T-helper 1 cell treated with Interleukin-12 subunit alpha and Interleukin-12 subunit beta and Interleukin-4 antibody, amounts not matched to agents 30 μg/mL and 1 μg/mL, for 36 hours (primary cell): ENCODE results near the gene PRDX6.
"Not testable (repeated sequence)": the region's sequence is repeated elsewhere in the genome, so short reads cannot be mapped to it uniquely, and the experiment has no call there.

ENCODE experiments used
- H3K27ac Mint-ChIP-seq: one replicate; pipeline ENCODE4 v1.8.0; 2021; ENCODE audit warnings: mild to moderate bottlenecking, mixed read lengths
- H3K27me3 Mint-ChIP-seq: one replicate; pipeline ENCODE4 v1.8.0; 2021; ENCODE audit warnings: low read depth, mixed read lengths
- H3K36me3 Mint-ChIP-seq: one replicate; pipeline ENCODE4 v1.8.0; 2021; ENCODE audit warnings: low read depth, mixed read lengths
- H3K4me1 Mint-ChIP-seq: one replicate; pipeline ENCODE4 v1.8.0; 2021; ENCODE audit warnings: low read depth, mixed read lengths
- H3K4me3 Mint-ChIP-seq: one replicate; pipeline ENCODE4 v1.8.0; 2021; ENCODE audit warnings: mild to moderate bottlenecking, moderate library complexity, mixed read lengths
- H3K9me3 Mint-ChIP-seq: one replicate; pipeline ENCODE4 v1.8.0; 2021; ENCODE audit warnings: mixed read lengths

The PRDX6 gene

GRCh38 chr1:173499729-173500128, 22.6 kb downstream of the PRDX6 start:
- Mint-ChIP-seq H3K27me3 (peaks cover 2% of the 10 kb centered on the region), H3K4me1 (no peaks in the 10 kb centered on the region), H3K9me3 (peaks cover 11% of the 10 kb centered on the region), H3K36me3 (no peaks in the 10 kb centered on the region), H3K4me3 (no peak overlapping the region), H3K27ac (no peak overlapping the region)

GRCh38 chr1:173502104-173502503, 25.0 kb downstream of the PRDX6 start:
- Mint-ChIP-seq H3K4me1 (no peaks in the 10 kb centered on the region), H3K9me3 (peaks cover 2% of the 10 kb centered on the region), H3K27ac (no peak overlapping the region), H3K36me3 (no peaks in the 10 kb centered on the region), H3K4me3 (no peak overlapping the region), H3K27me3 (peaks cover 6% of the 10 kb centered on the region)

GRCh38 chr1:173503391-173503790, 26.3 kb downstream of the PRDX6 start:
- H3K27me3 Mint-ChIP-seq: peaks cover 6% of the 10 kb centered on the region

DNA sequence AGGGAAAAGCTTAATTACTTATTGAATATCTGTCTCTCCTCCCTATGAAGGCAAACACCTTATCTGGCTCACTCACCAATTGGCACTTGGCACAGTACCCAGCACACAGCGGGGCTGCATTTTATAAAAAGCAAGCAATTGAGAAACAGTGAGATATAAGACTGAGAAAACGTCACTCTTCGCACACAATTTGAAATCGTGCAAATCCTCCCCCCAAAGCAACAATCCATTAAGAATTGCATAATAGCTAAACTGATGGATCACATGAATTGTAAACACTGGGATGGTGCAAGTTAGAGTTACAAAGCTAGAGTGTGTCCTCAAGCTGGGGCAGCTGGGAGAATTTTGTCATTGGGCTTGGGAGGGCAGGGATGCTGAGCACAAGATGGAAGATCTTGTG, 27.1 kb downstream of the PRDX6 start:
- Mint-ChIP-seq H3K9me3 (no peaks in the 10 kb centered on the region), H3K4me1 (no peaks in the 10 kb centered on the region), H3K27ac (no peak overlapping the region), H3K4me3 (no peak overlapping the region), H3K36me3 (no peaks in the 10 kb centered on the region), H3K27me3 (peaks cover 6% of the 10 kb centered on the region)

More at GRCh38 chr1:173503391-173503790, 26.3 kb downstream of the PRDX6 start:
- Mint-ChIP-seq H3K27ac (no peak overlapping the region), H3K4me1 (no peaks in the 10 kb centered on the region), H3K4me3 (no peak overlapping the region), H3K36me3 (no peaks in the 10 kb centered on the region), H3K9me3 (no peaks in the 10 kb centered on the region)

- H3K4me1 Mint-ChIP-seq: no peaks in the 10 kb centered on the region
- no peaks in the 10 kb centered on the region for H3K9me3 Mint-ChIP-seq
- no peak overlapping the region for H3K27ac Mint-ChIP-seq
These were observed 28.3 kb downstream of the PRDX6 start for GRCh38 chr1:173505391-173505790.

GRCh38 chr1:173506437-173506836, 29.3 kb downstream of the PRDX6 start:
- H3K4me1 Mint-ChIP-seq: no peaks in the 10 kb centered on the region
- no peak overlapping the region for H3K27ac Mint-ChIP-seq
- no peak overlapping the region for H3K4me3 Mint-ChIP-seq

More at GRCh38 chr1:173505391-173505790, 28.3 kb downstream of the PRDX6 start:
- peaks cover 6% of the 10 kb centered on the region for H3K27me3 Mint-ChIP-seq
- no peak overlapping the region for H3K4me3 Mint-ChIP-seq
- H3K36me3 Mint-ChIP-seq: no peaks in the 10 kb centered on the region

GRCh38 chr1:173507205-173507846, 30.2 kb downstream of the PRDX6 start:
- Mint-ChIP-seq H3K27me3 (peaks cover 6% of the 10 kb centered on the region), H3K9me3 (no peaks in the 10 kb centered on the region), H3K4me1 (no peaks in the 10 kb centered on the region), H3K27ac (no peak overlapping the region), H3K4me3 (no peak overlapping the region), H3K36me3 (no peaks in the 10 kb centered on the region)

More at GRCh38 chr1:173506437-173506836, 29.3 kb downstream of the PRDX6 start:
- Mint-ChIP-seq H3K36me3 (no peaks in the 10 kb centered on the region), H3K27me3 (peaks cover 6% of the 10 kb centered on the region), H3K9me3 (no peaks in the 10 kb centered on the region)

GRCh38 chr1:173507847-173508209, 30.7 kb downstream of the PRDX6 start:
- no peak overlapping the region for H3K27ac Mint-ChIP-seq
- no peaks in the 10 kb centered on the region for H3K9me3 Mint-ChIP-seq
- no peaks in the 10 kb centered on the region for H3K4me1 Mint-ChIP-seq
- no peak overlapping the region for H3K4me3 Mint-ChIP-seq
- no peaks in the 10 kb centered on the region for H3K36me3 Mint-ChIP-seq
- H3K27me3 Mint-ChIP-seq: peaks cover 6% of the 10 kb centered on the region

DNA sequence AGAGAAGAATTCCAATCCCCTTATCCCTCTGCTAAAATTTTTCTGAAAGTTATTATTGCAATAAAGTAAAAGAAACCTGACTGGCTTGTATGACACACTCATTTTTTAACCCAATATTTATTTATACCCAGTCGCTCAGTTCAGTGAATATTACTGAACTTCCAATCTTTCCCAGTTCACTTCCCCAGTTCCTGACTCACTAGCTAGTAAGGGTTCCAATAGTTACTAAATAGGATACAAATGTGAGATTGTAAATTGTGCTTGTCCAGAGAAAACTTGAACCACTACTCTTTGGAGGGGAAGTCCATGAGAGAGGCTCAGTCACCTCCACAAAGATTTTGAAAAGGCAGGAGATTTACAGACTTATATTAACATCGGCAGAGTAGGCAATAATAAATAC, 31.4 kb downstream of the PRDX6 start:
- H3K9me3 Mint-ChIP-seq: peaks cover 5% of the 10 kb centered on the region
- no peak overlapping the region for H3K4me3 Mint-ChIP-seq
- no peak overlapping the region for H3K27ac Mint-ChIP-seq
- H3K4me1 Mint-ChIP-seq: no peaks in the 10 kb centered on the region
- H3K27me3 Mint-ChIP-seq: peaks cover 6% of the 10 kb centered on the region
- H3K36me3 Mint-ChIP-seq: peaks cover 1% of the 10 kb centered on the region

DNA sequence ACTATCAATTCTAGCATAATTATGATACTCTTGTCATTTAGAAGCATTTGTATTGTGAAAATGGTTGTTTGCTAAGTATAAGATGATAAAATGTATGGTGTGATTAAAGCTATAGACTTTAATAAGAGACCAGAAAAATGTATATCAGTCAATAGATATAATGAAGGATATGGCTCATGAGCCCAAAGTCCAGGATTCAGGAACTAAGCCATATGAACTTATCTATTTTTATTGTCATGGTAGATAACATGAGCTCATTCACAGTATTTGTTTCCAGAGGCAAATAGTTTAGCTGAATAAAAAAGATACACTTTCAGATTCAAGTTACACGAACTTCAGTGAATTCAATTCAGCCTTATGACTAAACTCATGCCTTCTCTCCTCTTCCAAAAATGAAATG, 32.7 kb downstream of the PRDX6 start:
- H3K4me3 Mint-ChIP-seq: no peak overlapping the region
- H3K27me3 Mint-ChIP-seq: peaks cover 12% of the 10 kb centered on the region
- peaks cover 10% of the 10 kb centered on the region for H3K9me3 Mint-ChIP-seq
- H3K27ac Mint-ChIP-seq: no peak overlapping the region
- peaks cover 3% of the 10 kb centered on the region for H3K36me3 Mint-ChIP-seq
- H3K4me1 Mint-ChIP-seq: no peaks in the 10 kb centered on the region

GRCh38 chr1:173514503-173514902, 37.4 kb downstream of the PRDX6 start:
- not testable (repeated sequence) for H3K27ac Mint-ChIP-seq, H3K4me3 Mint-ChIP-seq, H3K36me3 Mint-ChIP-seq, H3K4me1 Mint-ChIP-seq
- Mint-ChIP-seq H3K9me3 (peaks cover 10% of the 10 kb centered on the region), H3K27me3 (peaks cover 24% of the 10 kb centered on the region)

DNA sequence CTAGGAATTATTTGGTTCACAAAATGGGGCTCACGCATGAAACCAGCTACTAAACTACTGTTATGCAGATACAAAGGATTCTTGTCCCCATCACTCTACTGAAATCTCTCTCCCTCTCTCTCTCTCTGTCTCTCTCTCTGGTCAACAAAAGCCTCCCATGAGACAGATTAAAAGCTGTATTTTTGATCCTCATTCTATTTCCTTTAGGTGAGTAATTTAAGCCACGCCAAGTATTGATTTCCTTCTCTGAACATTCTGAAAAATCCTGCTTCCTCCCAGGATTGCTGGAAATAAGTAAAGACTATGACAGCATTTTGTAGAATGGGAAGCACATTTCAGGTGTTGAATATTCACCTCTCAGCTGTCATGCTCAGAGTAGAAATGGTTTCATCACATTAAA, 43.7 kb downstream of the PRDX6 start:
- Mint-ChIP-seq H3K9me3 (no peaks in the 10 kb centered on the region), H3K36me3 (no peaks in the 10 kb centered on the region), H3K27ac (no peak overlapping the region), H3K4me1 (peaks cover 2% of the 10 kb centered on the region), H3K4me3 (no peak overlapping the region), H3K27me3 (peaks cover 7% of the 10 kb centered on the region)

DNA sequence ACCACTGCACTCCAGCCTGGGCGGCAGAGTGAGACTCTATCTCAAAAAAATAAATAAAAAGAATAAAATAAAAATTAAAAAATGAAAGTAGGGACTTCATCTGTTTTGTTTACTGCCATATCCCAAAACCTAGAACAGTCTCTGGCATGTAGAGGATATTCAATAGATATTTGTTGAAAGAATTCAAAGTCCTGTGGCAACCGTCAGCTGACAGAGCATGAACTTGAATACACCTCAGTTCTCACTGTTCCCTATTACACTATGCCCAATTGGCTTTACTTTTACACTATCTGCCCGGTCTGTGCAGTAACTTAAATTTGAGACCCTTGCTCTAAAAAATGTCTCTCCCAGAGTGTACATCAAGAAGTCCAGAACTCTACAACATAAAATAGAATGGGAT, 46.2 kb downstream of the PRDX6 start:
- Mint-ChIP-seq H3K36me3 (no peaks in the 10 kb centered on the region), H3K4me3 (no peak overlapping the region), H3K27me3 (no peaks in the 10 kb centered on the region), H3K9me3 (no peaks in the 10 kb centered on the region), H3K27ac (no peak overlapping the region), H3K4me1 (peaks cover 1% of the 10 kb centered on the region)

DNA sequence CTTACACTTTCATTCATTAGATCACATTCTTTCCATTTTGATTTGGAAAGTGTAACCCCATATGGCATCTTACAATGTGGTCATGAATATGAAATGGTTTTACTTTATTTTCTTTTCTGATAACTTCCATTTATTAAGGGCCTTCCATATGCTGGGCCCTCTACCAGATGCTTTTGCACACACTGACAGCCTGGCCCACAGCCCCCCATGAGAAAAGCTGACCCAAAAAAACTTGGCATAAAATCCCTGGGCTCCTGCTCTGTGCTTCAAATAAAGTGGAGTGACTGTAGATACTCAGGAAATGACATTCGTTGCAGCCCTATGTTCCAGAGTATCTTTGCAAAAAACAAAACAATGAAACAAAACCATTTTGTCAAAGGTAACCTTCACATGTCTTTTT, 48.8 kb downstream of the PRDX6 start:
- no peak overlapping the region for H3K4me3 Mint-ChIP-seq
- no peaks in the 10 kb centered on the region for H3K4me1 Mint-ChIP-seq
- no peak overlapping the region for H3K27ac Mint-ChIP-seq
- no peaks in the 10 kb centered on the region for H3K36me3 Mint-ChIP-seq
- no peaks in the 10 kb centered on the region for H3K9me3 Mint-ChIP-seq
- H3K27me3 Mint-ChIP-seq: peaks cover 3% of the 10 kb centered on the region

DNA sequence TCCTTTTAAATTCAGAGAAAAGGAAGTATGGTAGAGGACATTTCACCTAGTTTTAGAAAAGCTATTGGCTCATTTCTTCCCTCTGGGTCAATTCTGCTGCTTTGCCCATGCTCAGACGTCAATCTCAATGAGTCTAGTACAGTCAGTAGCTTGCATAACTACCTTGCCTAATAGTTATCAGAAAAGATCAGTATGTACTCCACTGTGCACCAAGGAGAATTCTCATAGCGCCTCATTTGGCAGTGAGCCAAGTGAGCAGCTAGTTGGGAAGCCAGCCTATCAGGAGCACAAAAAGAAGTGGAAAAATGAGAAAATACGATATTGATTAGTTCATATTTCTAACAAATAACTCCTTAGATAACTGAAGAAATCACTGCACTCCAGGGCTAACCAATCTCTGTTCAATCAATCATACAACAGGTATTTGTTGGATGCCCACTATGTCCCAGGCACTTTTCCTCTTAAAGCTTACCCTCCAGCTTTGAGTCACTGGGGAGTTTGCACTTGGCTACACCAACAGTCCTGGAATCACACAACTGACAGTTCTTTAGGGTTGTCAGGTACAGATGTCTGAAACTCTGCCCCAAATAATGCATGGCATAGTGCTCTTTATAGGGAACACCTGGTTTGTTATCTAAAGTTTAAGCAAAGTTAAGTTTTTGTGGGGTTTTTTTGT, 50.2 kb downstream of the PRDX6 start:
- peaks cover 5% of the 10 kb centered on the region for H3K4me1 Mint-ChIP-seq
- peaks cover 3% of the 10 kb centered on the region for H3K27me3 Mint-ChIP-seq
- no peak overlapping the region for H3K4me3 Mint-ChIP-seq
- H3K36me3 Mint-ChIP-seq: no peaks in the 10 kb centered on the region
- H3K9me3 Mint-ChIP-seq: no peaks in the 10 kb centered on the region
- H3K27ac Mint-ChIP-seq: no peak overlapping the region
